Measurements from ENCODE around the gene TBL1X. TPM values are rescaled to one million over a fixed set of nuclear protein-coding genes. Genes with fewer than 3 reads are reported as not detected.

Gene TBL1X
- total and polyA plus RNA-seq, 2 of the 8 experiments (the other 6 are each of a cell fraction or from before 2014, with no cell fraction given) = 13.3 to 25.6 TPM

DNA sequence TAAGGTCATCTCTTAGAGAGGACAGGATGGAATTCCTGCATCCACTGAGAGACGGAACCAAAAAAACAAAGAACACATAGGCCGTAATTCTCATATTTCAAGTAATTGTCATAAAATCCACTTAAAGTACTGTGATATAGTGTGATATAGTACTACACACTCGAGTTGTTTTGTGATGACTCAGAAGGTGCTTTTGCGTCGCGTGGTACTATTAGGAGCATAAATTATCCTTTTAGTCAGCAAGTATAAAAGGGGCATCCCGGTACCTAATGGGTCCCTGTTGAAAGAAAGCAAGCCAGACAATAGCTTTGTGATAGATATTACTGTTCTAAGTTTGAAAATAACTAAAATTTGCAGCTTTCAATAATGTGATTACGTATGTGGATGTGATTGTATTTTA is 245.5 kb downstream of the TBL1X start:
- Histone ChIP-seq H3K23me2 (ENCODE audit: low read depth, low read length) (no peaks in the 10 kb centered on the region), H4K5ac (ENCODE audit: insufficient read length, low read depth, low read length) (no peak overlapping the region), H2BK20ac (ENCODE audit: low read length) (no peak overlapping the region), H3K27ac (ENCODE audit: low read depth, low read length) (no peak overlapping the region), H3K36me3 (ENCODE audit: control insufficient read depth in 2 of 4, insufficient read depth in 4 of 4, low read length in 3 of 4) (peaks cover 0 to 40% (median 17%) of the 10 kb centered on the region in 4 experiments; a peak in 6 of 8 replicates), H2BK120ac (replicated peaks; ENCODE audit: low read depth, low read length) (no peak overlapping the region), H3K56ac (replicated peaks; ENCODE audit: insufficient read length, low read depth, low read length) (no peak overlapping the region), H2BK15ac (ENCODE audit: low read length) (no peak overlapping the region), H4K20me1 (replicated peaks in 1 of 2; ENCODE audit: control insufficient read depth in 1 of 2, insufficient read depth in 2 of 2, low read length in 2 of 2) (no peaks in the 10 kb centered on the region), H2BK5ac (ENCODE audit: low read depth, low read length) (no peak overlapping the region), H2AFZ (ENCODE audit: low read length) (no peak overlapping the region), H3K4me3 (ENCODE audit: extremely low read depth in 1 of 4, insufficient read depth in 2 of 4, low read depth in 3 of 4, low read length in 4 of 4) (no peak overlapping the region), H3K9ac (replicated peaks in 1 of 4; ENCODE audit: extremely low read depth in 1 of 4, low read depth in 3 of 4, low read length in 3 of 4) (no peak overlapping the region), H4K8ac (ENCODE audit: extremely low read depth, insufficient read depth, low read length) (no peak overlapping the region), H3K4me1 (replicated peaks in 1 of 4; ENCODE audit: control insufficient read depth in 3 of 4, insufficient read depth in 4 of 4, low read length in 3 of 4) (no peaks in the 10 kb centered on the region), H2BK12ac (ENCODE audit: low read depth, low read length) (no peak overlapping the region), H3K27me3 (replicated peaks in 1 of 4; ENCODE audit: control insufficient read depth in 3 of 4, extremely low read depth in 1 of 4, insufficient read depth in 3 of 4, low read length in 3 of 4) (no peaks in the 10 kb centered on the region), H3K4me2 (ENCODE audit: insufficient read depth in 1 of 2, low read depth in 2 of 2, low read length in 2 of 2) (no peak overlapping the region), H4K91ac (replicated peaks; ENCODE audit: insufficient read length, low read length) (no peak overlapping the region), H3K18ac (ENCODE audit: extremely low read depth, low read length) (no peak overlapping the region), H3K79me1 (ENCODE audit: low read depth, low read length) (no peaks in the 10 kb centered on the region), H3K4ac (replicated peaks; ENCODE audit: insufficient read length, low read depth, low read length) (no peak overlapping the region), H3K23ac (ENCODE audit: insufficient read length) (no peak overlapping the region), H3K14ac (ENCODE audit: insufficient read length) (no peak overlapping the region), H3K79me2 (ENCODE audit: control insufficient read depth in 1 of 2, insufficient read depth in 2 of 2, low read length in 2 of 2) (no peaks in the 10 kb centered on the region), H2AK5ac (ENCODE audit: low read depth, low read length) (no peak overlapping the region), H3K9me3 (ENCODE audit: insufficient read depth in 2 of 2, low read depth in 1 of 2, low read length in 1 of 2) (peaks cover 0 to 2% of the 10 kb centered on the region in 2 experiments; a peak in 1 of 4 replicates)
- no peak for FAIRE-seq
- POLR2A ChIA-PET (ENCODE audit: partially characterized antibody) = no interaction called here
- CTCF ChIA-PET (ENCODE audit: partially characterized antibody) = interaction anchor here (1.0 to 3.2 kb wide), 2 partner anchors 10 to 17 kb away, joined by 3 to 17 read pairs; no protein-coding TSS in a partner anchor
- DNase-seq (ENCODE audit: low read depth in 1 of 2, low spot score in 2 of 2) = no peak
- 83% methylated on average over 8 of the region's 8 CpGs; no CpG with 5 or more reads in 1 of the 2 experiments for WGBS, 2 experiments (ENCODE audit: extremely low coverage in 1 of 2, insufficient coverage in 1 of 2, insufficient read length in 1 of 2, insufficient replicate concordance in 2 of 2, low coverage in 1 of 2, low lambda C conversion rate in 2 of 2, missing lambda C conversion rate in 1 of 2)
- TF ChIP-seq MAFK (IDR thresholded peaks at IDR 0.05; ENCODE audit: low read depth, low read length) = no peak
- TF ChIP-seq JUND (IDR thresholded peaks at IDR 0.05; ENCODE audit: low read length) = no peak
- no peak for TF ChIP-seq ATF3 (IDR thresholded peaks at IDR 0.05; ENCODE audit: insufficient read depth, low read depth, low read length)
- no peak for TF ChIP-seq TAF1 (IDR thresholded peaks at IDR 0.05; ENCODE audit: low read depth, low read length)
- TF ChIP-seq RAD21 (IDR thresholded peaks at IDR 0.05 in 1 of 2, conservative IDR thresholded peaks at IDR 0.05 in 1 of 2; ENCODE audit: low read depth in 2 of 2, low read length in 2 of 2) = no peak

All from H1 (cell line).